SJSA1 (cell line): ENCODE results near the gene ANKRD17. TPM values are rescaled to one million over a fixed set of nuclear protein-coding genes. Genes with fewer than 3 reads are reported as not detected.
"Not testable (repeated sequence)": the region's sequence is repeated elsewhere in the genome, so short reads cannot be mapped to it uniquely, and the experiment has no call there.

Source experiments
- DNase-seq, 2 experiments: peaks; one replicate each; pipeline ENCODE4 v3.0.0-alpha.2; 2015 to 2020; ENCODE audit warnings: low spot score in 2 of 2, low read depth in 1 of 2
- H3K27ac ChIP-seq: fragments of 250-450 bp; sonication (Bioruptor Pico); 2 replicates; pipeline ENCODE4 v1.5.1; 2020; ENCODE audit warnings: mild to moderate bottlenecking, moderate library complexity
- H3K27me3 ChIP-seq: fragments of 250-450 bp; sonication (Bioruptor Pico); replicated peaks from 2 replicates; pipeline ENCODE4 v1.5.1; 2020; ENCODE audit warnings: mild to moderate bottlenecking, moderate library complexity
- H3K36me3 ChIP-seq: fragments of 250-450 bp; sonication (Bioruptor Pico); 2 replicates; pipeline ENCODE4 v1.5.1; 2020; ENCODE audit warnings: mild to moderate bottlenecking
- H3K4me1 ChIP-seq: fragments of 250-450 bp; sonication (Bioruptor Pico); replicated peaks from 2 replicates; pipeline ENCODE4 v1.6.1; 2021; ENCODE audit warnings: mild to moderate bottlenecking
- H3K4me3 ChIP-seq: fragments of 250-450 bp; sonication (Bioruptor Pico); 2 replicates; pipeline ENCODE4 v1.5.1; 2020; ENCODE audit warnings: mild to moderate bottlenecking
- H3K9me3 ChIP-seq: fragments of 250-450 bp; sonication (Bioruptor Pico); replicated peaks from 2 replicates; pipeline ENCODE4 v1.5.1; 2020; ENCODE audit warnings: mild to moderate bottlenecking
- total RNA-seq: library from RNA; depleted of rRNA; stranded (reverse); fragments of >200 nt; shearing (Covaris generic); gene quantifications from 2 replicates; pipeline ENCODE4 v1.2.3, GENCODE V29; 2014

ANKRD17 gene
- total RNA-seq, 1 experiment from 2014 or later, result 36.8 TPM

DNA sequence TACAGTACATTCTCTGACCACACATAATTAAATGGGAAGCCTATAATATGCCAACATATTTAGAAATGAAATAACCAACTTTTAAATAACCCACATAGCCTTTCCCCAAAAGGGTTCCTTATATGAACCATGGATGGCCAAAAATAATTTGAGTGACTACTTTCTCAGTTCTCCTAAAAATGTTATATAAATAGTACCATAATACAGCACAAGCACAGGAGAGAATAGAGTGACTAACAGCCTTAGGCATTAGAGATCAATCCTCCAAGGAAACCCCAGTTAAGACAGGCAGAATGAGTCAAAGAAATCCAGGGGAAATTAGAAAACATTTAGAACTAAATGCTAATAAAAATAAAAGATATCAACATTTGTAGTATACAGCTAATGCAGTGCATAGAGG, 50.2 kb downstream of the ANKRD17 start:
- peaks cover 10% of the 10 kb centered on the region for H3K4me1 ChIP-seq
- peaks cover 4% of the 10 kb centered on the region; the same call in 1 of the 2 replicates for H3K36me3 ChIP-seq
- H3K27ac ChIP-seq, result no peak overlapping the region
- no peaks in the 10 kb centered on the region for H3K27me3 ChIP-seq
- H3K9me3 ChIP-seq, result no peaks in the 10 kb centered on the region
- no peak overlapping the region for H3K4me3 ChIP-seq
- DNase-seq, result no peak

GRCh38 chr4:73206236-73206635, 52.4 kb downstream of the ANKRD17 start:
- Histone ChIP-seq H3K4me3 (no peak overlapping the region), H3K9me3 (no peaks in the 10 kb centered on the region), H3K27me3 (no peaks in the 10 kb centered on the region), H3K27ac (no peak overlapping the region), H3K4me1 (peaks cover 10% of the 10 kb centered on the region), H3K36me3 (peaks cover 4% of the 10 kb centered on the region; the same call in 1 of the 2 replicates)
- DNase-seq, result no peak

GRCh38 chr4:73205482-73205881, 53.1 kb downstream of the ANKRD17 start:
- Histone ChIP-seq H3K27me3 (no peaks in the 10 kb centered on the region), H3K36me3 (peaks cover 4% of the 10 kb centered on the region; the same call in 1 of the 2 replicates), H3K4me1 (peaks cover 9% of the 10 kb centered on the region), H3K9me3 (no peaks in the 10 kb centered on the region), H3K4me3 (no peak overlapping the region), H3K27ac (no peak overlapping the region)
- no peak for DNase-seq

DNA sequence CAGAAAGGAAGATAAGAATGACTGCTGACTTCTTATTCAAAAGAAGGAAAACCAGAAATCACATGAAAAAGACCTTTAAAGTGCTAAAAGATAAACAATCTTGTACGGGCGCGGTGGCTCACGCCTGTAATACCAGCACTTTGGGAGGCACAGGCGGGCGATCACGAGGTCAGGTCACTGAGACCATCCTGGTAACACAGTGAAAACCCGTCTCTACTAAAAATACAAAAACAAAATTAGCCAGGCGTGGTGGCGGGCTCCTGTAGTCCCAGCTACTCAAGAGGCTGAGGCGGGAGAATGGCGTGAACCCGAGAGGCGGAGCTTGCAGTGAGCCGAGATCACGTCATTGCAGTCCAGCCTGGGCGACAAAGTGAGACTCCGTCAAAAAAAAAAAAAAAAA, 54.6 kb downstream of the ANKRD17 start:
- not testable (repeated sequence) for DNase-seq, H3K4me3 ChIP-seq, H3K36me3 ChIP-seq, H3K4me1 ChIP-seq, H3K9me3 ChIP-seq, H3K27me3 ChIP-seq, H3K27ac ChIP-seq

- Histone ChIP-seq H3K27ac (no peak overlapping the region), H3K9me3 (no peaks in the 10 kb centered on the region), H3K4me1 (peaks cover 5% of the 10 kb centered on the region), H3K27me3 (no peaks in the 10 kb centered on the region), H3K4me3 (no peak overlapping the region), H3K36me3 (no peaks in the 10 kb centered on the region)
- no peak for DNase-seq
Observed at GRCh38 chr4:73197220-73197619, 61.4 kb downstream of the ANKRD17 start.

- Histone ChIP-seq H3K27me3 (no peaks in the 10 kb centered on the region), H3K4me3 (no peak overlapping the region), H3K9me3 (no peaks in the 10 kb centered on the region), H3K4me1 (peaks cover 5% of the 10 kb centered on the region), H3K36me3 (0 out of 2 replicates have a peak, but pooled peaks cover 3% of the 10 kb centered on the region), H3K27ac (no peak overlapping the region)
- no peak for DNase-seq
Observed at GRCh38 chr4:73194064-73194463, 64.5 kb downstream of the ANKRD17 start.

DNA sequence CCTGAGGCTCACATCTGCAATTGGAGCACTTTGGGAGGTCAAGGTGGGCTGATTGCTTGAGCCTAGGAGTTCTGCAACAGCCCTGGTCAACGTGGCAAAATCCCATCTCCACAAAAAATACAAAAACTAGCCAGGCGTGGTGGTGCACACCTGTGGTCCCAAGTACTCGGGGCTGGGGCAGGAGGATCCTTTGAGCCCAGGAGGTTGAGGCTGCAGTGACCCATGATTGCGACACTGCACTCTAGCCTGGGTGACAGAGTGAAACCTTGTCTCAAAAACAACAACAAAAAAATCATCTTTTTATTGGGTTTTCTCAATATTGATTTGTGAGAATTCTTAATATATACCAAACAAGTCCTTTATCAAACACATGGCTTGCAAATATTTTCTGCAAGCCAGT, 64.9 kb downstream of the ANKRD17 start:
- DNase-seq, result no peak
- Histone ChIP-seq H3K27me3 (no peaks in the 10 kb centered on the region), H3K9me3 (no peaks in the 10 kb centered on the region)

GRCh38 chr4:73193155-73193554, 65.4 kb downstream of the ANKRD17 start:
- H3K4me1 ChIP-seq, result no peaks in the 10 kb centered on the region
- DNase-seq, result no peak
- H3K27ac ChIP-seq, result no peak overlapping the region
- no peaks in the 10 kb centered on the region for H3K27me3 ChIP-seq
- H3K9me3 ChIP-seq, result no peaks in the 10 kb centered on the region
- H3K36me3 ChIP-seq, result 0 out of 2 replicates have a peak, but pooled peaks cover 3% of the 10 kb centered on the region
- no peak overlapping the region for H3K4me3 ChIP-seq

More for the DNA sequence above, 64.9 kb downstream of the ANKRD17 start:
- H3K27ac ChIP-seq, result no peak overlapping the region
- 0 out of 2 replicates have a peak, but pooled peaks cover 3% of the 10 kb centered on the region for H3K36me3 ChIP-seq
- H3K4me1 ChIP-seq, result peaks cover 2% of the 10 kb centered on the region
- no peak overlapping the region for H3K4me3 ChIP-seq

DNA sequence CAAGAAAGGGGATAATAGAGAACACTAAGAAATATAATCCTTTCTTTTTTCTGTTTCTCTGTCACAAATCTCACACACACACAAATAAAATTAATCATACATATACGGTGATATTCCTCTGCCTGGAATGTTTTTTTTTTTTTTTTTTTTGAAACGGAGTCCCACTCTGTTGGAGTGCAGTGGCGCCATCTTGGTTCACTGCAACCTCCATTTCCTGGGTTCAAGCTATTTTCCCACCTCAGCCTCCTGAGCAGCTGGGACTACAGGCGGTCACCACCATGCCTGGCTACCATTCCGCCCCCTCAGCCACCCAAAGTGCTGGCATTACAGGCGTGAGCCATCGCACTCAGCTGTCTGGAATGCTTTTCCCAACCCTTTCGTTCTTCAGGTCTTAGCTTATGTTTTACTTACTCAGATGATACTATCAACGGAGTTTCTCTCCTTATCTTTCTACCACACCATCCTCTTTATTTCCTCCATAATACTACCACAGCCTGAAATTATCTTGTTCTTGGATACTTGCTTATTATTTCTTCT, 69.3 kb downstream of the ANKRD17 start:
- Histone ChIP-seq H3K9me3 (no peaks in the 10 kb centered on the region), H3K4me3 (no peak overlapping the region), H3K27ac (no peak overlapping the region), H3K36me3 (0 out of 2 replicates have a peak, but pooled peaks cover 3% of the 10 kb centered on the region), H3K27me3 (no peaks in the 10 kb centered on the region), H3K4me1 (no peaks in the 10 kb centered on the region)
- no peak for DNase-seq

DNA sequence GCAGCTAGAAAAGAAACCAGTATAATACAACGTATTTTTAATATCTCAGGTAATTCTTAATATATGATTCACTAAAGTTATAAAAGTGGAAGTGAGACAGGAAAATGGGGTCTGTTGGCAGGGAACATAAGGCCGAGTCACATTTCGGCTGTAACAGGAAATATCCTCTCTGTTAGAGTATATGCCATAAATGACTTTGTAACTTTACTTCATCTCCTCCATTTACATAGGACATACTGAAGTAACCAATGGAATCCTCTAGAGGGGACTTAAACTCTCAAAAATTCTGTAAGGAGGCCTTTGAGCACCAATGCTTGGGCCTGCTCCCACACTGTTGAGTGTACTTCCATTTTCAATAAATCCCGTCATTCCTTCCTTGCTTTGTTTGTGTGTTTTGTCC, 71.3 kb downstream of the ANKRD17 start:
- Histone ChIP-seq H3K4me3 (no peak overlapping the region), H3K27ac (no peak overlapping the region), H3K27me3 (no peaks in the 10 kb centered on the region)

DNA sequence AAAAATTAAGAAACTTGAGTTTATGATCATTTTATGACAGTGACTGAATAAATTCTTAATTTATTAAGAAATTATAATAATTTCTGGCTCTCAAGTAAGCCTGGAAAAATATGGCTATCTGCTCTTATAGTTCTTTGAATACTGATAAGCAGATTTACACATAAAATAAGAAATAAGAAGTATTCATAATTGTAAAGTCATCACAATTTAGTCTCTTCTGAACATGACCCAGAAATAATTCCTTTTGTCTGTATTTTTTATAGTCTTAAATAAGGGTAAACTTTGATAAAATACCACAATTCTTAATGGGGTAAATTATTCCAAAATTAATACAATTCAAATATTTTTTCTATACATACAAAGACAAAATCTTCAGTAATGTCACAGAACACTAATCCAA, 72.7 kb downstream of the ANKRD17 start:
- no peak for DNase-seq
- Histone ChIP-seq H3K9me3 (no peaks in the 10 kb centered on the region), H3K27me3 (no peaks in the 10 kb centered on the region), H3K36me3 (0 out of 2 replicates have a peak, but pooled peaks cover 5% of the 10 kb centered on the region), H3K4me3 (no peak overlapping the region), H3K27ac (no peak overlapping the region), H3K4me1 (no peaks in the 10 kb centered on the region)

More for the DNA sequence above, 71.3 kb downstream of the ANKRD17 start:
- Histone ChIP-seq H3K9me3 (no peaks in the 10 kb centered on the region), H3K36me3 (0 out of 2 replicates have a peak, but pooled peaks cover 5% of the 10 kb centered on the region), H3K4me1 (no peaks in the 10 kb centered on the region)
- no peak for DNase-seq

DNA sequence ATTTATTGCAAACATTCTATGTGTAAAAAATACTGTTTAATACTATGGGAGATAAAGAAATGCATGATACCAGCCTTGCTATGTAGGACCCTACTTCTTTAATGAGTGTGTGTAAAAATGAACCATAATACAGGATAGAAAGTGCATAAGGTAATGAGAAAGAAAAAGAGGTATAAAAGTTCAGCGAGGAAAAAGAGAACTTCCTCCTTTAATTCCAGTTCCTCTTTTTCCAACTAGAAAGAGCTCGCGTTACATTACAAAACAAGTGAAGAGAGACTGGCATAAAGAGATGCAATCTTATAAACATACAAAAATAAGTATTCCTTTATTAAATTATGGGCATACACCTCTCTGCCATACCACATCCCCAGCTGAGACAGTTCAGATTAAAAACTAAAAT, 77.4 kb downstream of the ANKRD17 start:
- no peak for DNase-seq
- Histone ChIP-seq H3K4me3 (no peak overlapping the region), H3K9me3 (no peaks in the 10 kb centered on the region), H3K27me3 (no peaks in the 10 kb centered on the region), H3K36me3 (peaks cover 14% of the 10 kb centered on the region), H3K4me1 (no peaks in the 10 kb centered on the region), H3K27ac (no peak overlapping the region)

GRCh38 chr4:73178389-73178788, 80.2 kb downstream of the ANKRD17 start:
- Histone ChIP-seq H3K9me3 (no peaks in the 10 kb centered on the region), H3K36me3 (peaks cover 37% of the 10 kb centered on the region), H3K4me3 (no peak overlapping the region), H3K4me1 (no peaks in the 10 kb centered on the region), H3K27ac (no peak overlapping the region), H3K27me3 (no peaks in the 10 kb centered on the region)
- DNase-seq, result no peak

DNA sequence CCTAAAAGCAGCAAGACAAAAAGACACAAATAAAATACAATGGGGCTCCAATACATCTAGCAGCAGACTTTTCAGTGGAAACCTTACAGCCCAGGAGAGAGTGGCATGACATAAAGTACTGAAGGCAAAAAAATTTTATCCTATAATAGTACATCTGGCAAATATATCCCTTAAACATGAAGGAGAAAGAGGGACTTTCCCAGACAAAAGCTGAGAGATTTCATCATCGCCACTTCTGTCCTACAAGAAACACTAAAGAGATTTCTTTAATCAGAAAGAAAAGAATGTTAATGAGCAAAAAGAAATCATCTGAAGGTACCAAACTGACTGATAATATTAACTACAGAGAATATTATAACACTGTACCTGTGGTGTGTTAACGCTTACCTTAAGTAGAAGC, 86.4 kb downstream of the ANKRD17 start:
- Histone ChIP-seq H3K36me3 (peaks cover 91% of the 10 kb centered on the region), H3K9me3 (no peaks in the 10 kb centered on the region), H3K27ac (no peak overlapping the region), H3K4me3 (no peak overlapping the region), H3K4me1 (no peaks in the 10 kb centered on the region), H3K27me3 (no peaks in the 10 kb centered on the region)
- no peak for DNase-seq
